ENCODE data around the gene RPL4.

Gene RPL4

DNA sequence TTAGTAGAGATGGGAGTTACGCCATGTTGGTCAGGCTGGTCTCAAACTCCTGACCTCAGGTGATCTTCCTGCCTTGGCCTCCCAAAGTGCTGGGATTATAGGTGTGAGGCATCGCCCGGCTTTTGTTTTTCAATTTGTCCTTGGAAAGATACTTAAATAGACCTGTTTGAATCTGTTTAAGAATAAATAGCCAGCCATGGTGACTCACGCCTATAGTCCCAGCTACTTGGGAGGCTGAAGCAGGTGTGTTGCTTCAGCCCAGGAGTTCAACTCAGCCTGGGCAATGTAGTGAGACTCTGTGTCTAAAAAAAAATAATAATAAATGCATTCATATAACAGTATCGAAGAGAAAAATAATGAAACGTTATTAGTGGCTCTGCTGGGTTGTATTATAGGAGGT is 24.4 kb downstream of the RPL4 start:
- no peak for ATAC-seq (ENCODE audit: insufficient read depth, low read depth)
- H3K79me2 ChIP-seq (ENCODE audit: insufficient read depth, low read length) = peaks cover 23% of the 10 kb centered on the region
- no peak overlapping the region for H3K27ac ChIP-seq (ENCODE audit: low read length)

DNA sequence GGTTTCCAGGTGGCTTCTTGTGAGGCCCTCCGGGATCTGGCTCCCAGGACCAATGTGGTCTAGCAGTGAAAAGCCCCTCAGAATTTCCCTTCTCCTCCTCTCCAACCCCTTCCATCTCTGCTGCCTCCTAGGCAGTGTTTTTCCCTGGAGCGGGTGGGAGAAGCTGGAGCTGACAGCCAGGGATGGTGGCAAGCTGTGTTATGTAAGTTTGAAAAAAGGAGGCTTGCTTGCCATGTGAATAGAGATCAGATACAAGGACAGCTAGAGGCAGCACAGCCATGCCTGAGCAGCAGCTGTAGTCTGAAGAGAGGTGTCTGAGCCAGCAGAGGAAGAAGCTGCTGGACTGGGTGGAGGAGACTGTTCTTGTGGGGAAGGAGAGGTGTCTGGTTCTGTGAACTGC is 27.6 kb downstream of the RPL4 start:
- no peak overlapping the region for H3K9ac ChIP-seq (ENCODE audit: low read depth, low read length)
- H3K27me3 ChIP-seq (ENCODE audit: insufficient read depth, low read length, poor library complexity) = no peaks in the 10 kb centered on the region
- ATAC-seq (ENCODE audit: insufficient read depth, low read depth) (no peak), DNase-seq (no peak)
- no peak overlapping the region for H3K27ac ChIP-seq (ENCODE audit: low read length)
- no peaks in the 10 kb centered on the region for H3K4me1 ChIP-seq (ENCODE audit: insufficient read depth, low read length)
- peaks cover 21% of the 10 kb centered on the region for H3K36me3 ChIP-seq (ENCODE audit: insufficient read depth, low read length)
- no peaks in the 10 kb centered on the region for H3K9me3 ChIP-seq (ENCODE audit: insufficient read depth, low read length, severe bottlenecking)
- no peak for TF ChIP-seq EZH2 (IDR thresholded peaks at IDR 0.05; ENCODE audit: borderline replicate concordance, low read depth, low read length, severe bottlenecking)
- TF ChIP-seq, protein P1, sequence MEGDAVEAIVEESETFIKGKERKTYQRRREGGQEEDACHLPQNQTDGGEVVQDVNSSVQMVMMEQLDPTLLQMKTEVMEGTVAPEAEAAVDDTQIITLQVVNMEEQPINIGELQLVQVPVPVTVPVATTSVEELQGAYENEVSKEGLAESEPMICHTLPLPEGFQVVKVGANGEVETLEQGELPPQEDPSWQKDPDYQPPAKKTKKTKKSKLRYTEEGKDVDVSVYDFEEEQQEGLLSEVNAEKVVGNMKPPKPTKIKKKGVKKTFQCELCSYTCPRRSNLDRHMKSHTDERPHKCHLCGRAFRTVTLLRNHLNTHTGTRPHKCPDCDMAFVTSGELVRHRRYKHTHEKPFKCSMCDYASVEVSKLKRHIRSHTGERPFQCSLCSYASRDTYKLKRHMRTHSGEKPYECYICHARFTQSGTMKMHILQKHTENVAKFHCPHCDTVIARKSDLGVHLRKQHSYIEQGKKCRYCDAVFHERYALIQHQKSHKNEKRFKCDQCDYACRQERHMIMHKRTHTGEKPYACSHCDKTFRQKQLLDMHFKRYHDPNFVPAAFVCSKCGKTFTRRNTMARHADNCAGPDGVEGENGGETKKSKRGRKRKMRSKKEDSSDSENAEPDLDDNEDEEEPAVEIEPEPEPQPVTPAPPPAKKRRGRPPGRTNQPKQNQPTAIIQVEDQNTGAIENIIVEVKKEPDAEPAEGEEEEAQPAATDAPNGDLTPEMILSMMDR (IDR thresholded peaks at IDR 0.05; ENCODE audit: borderline replicate concordance, extremely low read depth, low read length, poor library complexity, severe bottlenecking) = no peak
- H2AFZ ChIP-seq (ENCODE audit: low read depth, low read length) = no peak overlapping the region
- peaks cover 12% of the 10 kb centered on the region for H3K79me2 ChIP-seq (ENCODE audit: insufficient read depth, low read length)
- H3K4me3 ChIP-seq (ENCODE audit: low read depth in 1 of 2, low read length in 2 of 2) = no peak overlapping the region
- no peak overlapping the region for H3K4me2 ChIP-seq (ENCODE audit: insufficient read depth, low read length)
- peaks cover 14% of the 10 kb centered on the region; the same call in 1 of the 2 replicates for H4K20me1 ChIP-seq (ENCODE audit: insufficient read depth, low read length)

More for the DNA sequence above, 24.4 kb downstream of the RPL4 start:
- H3K4me3 ChIP-seq (ENCODE audit: low read depth in 1 of 2, low read length in 2 of 2) = no peak overlapping the region
- no peak for DNase-seq
- peaks cover 45% of the 10 kb centered on the region for H3K36me3 ChIP-seq (ENCODE audit: insufficient read depth, low read length)
- H3K4me1 ChIP-seq (ENCODE audit: insufficient read depth, low read length) = no peaks in the 10 kb centered on the region
- H3K9me3 ChIP-seq (ENCODE audit: insufficient read depth, low read length, severe bottlenecking) = no peaks in the 10 kb centered on the region
- no peak overlapping the region for H2AFZ ChIP-seq (ENCODE audit: low read depth, low read length)
- H3K27me3 ChIP-seq (ENCODE audit: insufficient read depth, low read length, poor library complexity) = no peaks in the 10 kb centered on the region
- peaks cover 19% of the 10 kb centered on the region; the same call in 1 of the 2 replicates for H4K20me1 ChIP-seq (ENCODE audit: insufficient read depth, low read length)
- no peak overlapping the region for H3K4me2 ChIP-seq (ENCODE audit: insufficient read depth, low read length)
- no peak overlapping the region for H3K9ac ChIP-seq (ENCODE audit: low read depth, low read length)
- TF ChIP-seq EZH2 (IDR thresholded peaks at IDR 0.05; ENCODE audit: borderline replicate concordance, low read depth, low read length, severe bottlenecking) = no peak
- TF ChIP-seq, protein P1 (IDR thresholded peaks at IDR 0.05; ENCODE audit: borderline replicate concordance, extremely low read depth, low read length, poor library complexity, severe bottlenecking) = no peak

DNA sequence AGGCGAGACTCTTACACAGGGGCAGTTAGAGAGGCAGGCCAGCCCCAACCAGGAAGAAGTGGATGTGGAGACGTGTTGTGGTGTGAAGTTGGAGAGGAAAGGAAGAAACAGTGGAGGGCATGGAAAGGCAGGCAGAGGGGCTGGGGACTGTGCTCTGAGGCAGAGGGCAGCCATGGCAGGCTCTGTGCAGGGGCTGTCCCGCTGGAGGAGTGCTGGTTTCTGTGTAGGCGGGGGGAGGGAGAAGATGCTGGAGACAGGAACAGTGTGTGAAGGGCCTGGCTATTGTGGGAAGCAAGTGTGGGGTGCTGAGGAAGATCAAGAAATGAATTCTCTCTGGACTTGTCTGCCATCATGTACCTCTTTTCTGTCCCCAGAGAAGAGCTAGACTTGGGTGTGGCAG is 28.1 kb downstream of the RPL4 start:
- H3K27me3 ChIP-seq (ENCODE audit: insufficient read depth, low read length, poor library complexity) = no peaks in the 10 kb centered on the region
- no peak overlapping the region for H3K27ac ChIP-seq (ENCODE audit: low read length)
- no peak for ATAC-seq (ENCODE audit: insufficient read depth, low read depth)
- no peak overlapping the region for H2AFZ ChIP-seq (ENCODE audit: low read depth, low read length)
- H3K79me2 ChIP-seq (ENCODE audit: insufficient read depth, low read length) = peaks cover 9% of the 10 kb centered on the region
- H3K9ac ChIP-seq (ENCODE audit: low read depth, low read length) = no peak overlapping the region
- H3K4me1 ChIP-seq (ENCODE audit: insufficient read depth, low read length) = no peaks in the 10 kb centered on the region
- no peak overlapping the region for H3K4me3 ChIP-seq (ENCODE audit: low read depth in 1 of 2, low read length in 2 of 2)
- H3K9me3 ChIP-seq (ENCODE audit: insufficient read depth, low read length, severe bottlenecking) = no peaks in the 10 kb centered on the region
- DNase-seq = no peak
- H3K4me2 ChIP-seq (ENCODE audit: insufficient read depth, low read length) = no peak overlapping the region
- peaks cover 17% of the 10 kb centered on the region for H3K36me3 ChIP-seq (ENCODE audit: insufficient read depth, low read length)
- H4K20me1 ChIP-seq (ENCODE audit: insufficient read depth, low read length) = peaks cover 14% of the 10 kb centered on the region; the same call in 1 of the 2 replicates
- no peak for TF ChIP-seq EZH2 (IDR thresholded peaks at IDR 0.05; ENCODE audit: borderline replicate concordance, low read depth, low read length, severe bottlenecking)
- TF ChIP-seq, protein P1 (IDR thresholded peaks at IDR 0.05; ENCODE audit: borderline replicate concordance, extremely low read depth, low read length, poor library complexity, severe bottlenecking) = no peak

All from DND-41 (cell line).